OCI-LY1 (cell line): ENCODE measurements around the gene PLSCR2.

ENCODE experiments used
- H2AFZ ChIP-seq: fragments of 200-600 bp; sonication (generic), shearing (Covaris generic); 2 replicates; pipeline ENCODE4 v1.6.0; 2014; ENCODE audit warnings: antibody characterized with exemption, mild to moderate bottlenecking, low read length
- H3F3A ChIP-seq: fragments of 200-600 bp; sonication (generic), shearing (Covaris generic); 2 replicates; pipeline ENCODE4 v1.6.0; 2014; ENCODE audit warnings: mild to moderate bottlenecking, antibody characterized with exemption, low read length, moderate library complexity; ENCODE audit not compliant: insufficient read depth
- H3K27ac ChIP-seq: fragments of 200-600 bp; sonication (generic); 2 replicates; pipeline ENCODE4 v1.5.1; 2014; ENCODE audit warnings: low read length, mixed run types, mild to moderate bottlenecking, low read depth; ENCODE audit not compliant: poor library complexity, severe bottlenecking
- H3K27me3 ChIP-seq: fragments of 200-600 bp; sonication (generic); 2 replicates; pipeline ENCODE4 v1.6.0; 2014; ENCODE audit warnings: antibody characterized with exemption, mild to moderate bottlenecking, low read length, moderate library complexity; ENCODE audit not compliant: insufficient read depth
- H3K36me3 ChIP-seq: fragments of 200-600 bp; sonication (generic); 2 replicates; pipeline ENCODE4 v1.6.1; 2014; ENCODE audit warnings: mild to moderate bottlenecking, antibody characterized with exemption, low read length, moderate library complexity, mixed read lengths; ENCODE audit not compliant: insufficient read depth
- H3K4me1 ChIP-seq: fragments of 200-600 bp; sonication (generic); 2 replicates; pipeline ENCODE4 v1.5.1; 2014; ENCODE audit warnings: mild to moderate bottlenecking, low read length, moderate library complexity; ENCODE audit not compliant: insufficient read depth, severe bottlenecking
- H3K4me2 ChIP-seq: fragments of 200-600 bp; sonication (generic), shearing (Covaris generic); 2 replicates; pipeline ENCODE4 v1.6.1; 2014; ENCODE audit warnings: low read length
- H3K4me3 ChIP-seq: fragments of 200-600 bp; sonication (generic); 2 replicates; pipeline ENCODE4 v1.5.1; 2014; ENCODE audit warnings: low read length, low read depth, mild to moderate bottlenecking, mixed read lengths; ENCODE audit not compliant: poor library complexity, severe bottlenecking
- H3K79me2 ChIP-seq: fragments of 200-600 bp; shearing (Covaris generic); 2 replicates; pipeline ENCODE4 v1.6.1; 2016; ENCODE audit warnings: mixed run types, low read length, mixed read lengths; ENCODE audit not compliant: insufficient read depth
- H3K9ac ChIP-seq: fragments of 200-600 bp; sonication (generic), shearing (Covaris generic); 2 replicates; pipeline ENCODE4 v1.6.1; 2014; ENCODE audit warnings: mild to moderate bottlenecking, low read length, mixed read lengths
- H3K9me2 ChIP-seq: fragments of 200-600 bp; sonication (generic), shearing (Covaris generic); 2 replicates; pipeline ENCODE4 v1.6.1; 2014; ENCODE audit warnings: low read depth, mild to moderate bottlenecking, low read length, mixed read lengths
- H3K9me3 ChIP-seq: fragments of 200-600 bp; shearing (Covaris generic); 2 replicates; pipeline ENCODE4 v1.6.1; 2014; ENCODE audit warnings: low read length, mixed read lengths
- H4K20me1 ChIP-seq: fragments of 200-600 bp; sonication (generic), shearing (Covaris generic); 2 replicates; pipeline ENCODE4 v1.6.0; 2016; ENCODE audit warnings: mild to moderate bottlenecking, low read length; ENCODE audit not compliant: insufficient read depth
- CTCF ChIP-seq: fragments of 200-600 bp; sonication (generic), shearing (Covaris generic); IDR thresholded peaks from 2 replicates; pipeline ENCODE4 v1.5.1; 2017; ENCODE audit warnings: mild to moderate bottlenecking, antibody characterized with exemption, low read length, moderate library complexity, mixed read lengths
- EZH2 ChIP-seq: fragments of 200-600 bp; sonication (generic), shearing (Covaris generic); IDR thresholded peaks from 2 replicates; pipeline ENCODE4 v1.8.0; 2017; ENCODE audit warnings: borderline replicate concordance, mixed run types, mild to moderate bottlenecking, antibody characterized with exemption, low read length, moderate library complexity, mixed read lengths

The PLSCR2 gene

DNA sequence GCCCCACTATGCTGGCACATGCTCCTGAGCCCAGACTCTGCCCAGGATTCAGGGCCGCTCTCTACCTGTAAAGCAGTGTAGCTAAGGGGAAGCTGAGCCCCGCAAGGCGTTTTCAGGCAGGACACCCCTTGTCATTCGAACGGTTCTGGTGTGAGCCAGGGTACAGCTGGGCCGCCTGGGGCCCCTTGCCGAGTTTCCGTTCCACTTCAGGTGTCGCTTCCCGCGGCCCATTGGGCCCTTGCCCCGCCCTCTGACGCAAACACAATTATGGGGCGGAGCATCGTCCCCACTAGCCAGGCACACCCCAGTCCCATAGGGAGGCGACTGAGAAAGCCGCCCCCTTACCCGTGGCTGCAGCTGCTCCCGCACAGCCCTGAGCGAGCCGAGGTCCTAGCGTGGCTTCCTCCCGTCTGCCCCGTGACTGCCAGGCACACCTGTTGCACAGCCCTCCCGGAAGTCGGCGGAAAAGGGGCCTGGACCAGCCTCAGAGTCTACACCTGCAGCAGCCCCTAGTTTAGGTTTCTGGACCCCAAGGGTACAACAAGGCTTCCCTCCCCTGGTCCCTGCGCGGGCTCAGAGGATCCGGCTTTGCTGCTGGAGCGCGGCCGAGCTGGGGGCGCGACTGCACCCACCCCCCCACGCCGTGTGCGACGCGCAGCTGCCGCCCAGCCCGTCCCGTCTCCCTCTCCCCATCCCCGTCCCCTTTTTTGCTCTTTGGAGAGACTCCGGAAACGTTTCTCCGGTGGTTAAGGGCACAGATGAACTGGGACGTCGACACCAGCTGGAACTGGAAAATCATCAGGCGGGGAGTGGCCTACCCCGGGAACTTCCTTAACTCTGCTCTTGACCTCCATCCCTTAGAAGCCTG is at the start of gene PLSCR2:
Gene PLSCR2, minus strand, starts transcription at position 412 of the 868 bp plus-strand sequence. CDS start 9,657 bp downstream, outside the sequence.
- H3K9ac ChIP-seq = peak within 1 kb of the TSS; percentile 68
- H3K9me2 ChIP-seq = no peaks in the 10 kb centered on the region
- no peak for TF ChIP-seq CTCF
- TF ChIP-seq EZH2 = no peak
- peaks cover 21% of the 10 kb centered on the region for H3K4me1 ChIP-seq
- H3K36me3 ChIP-seq = no peaks in the 10 kb centered on the region
- H4K20me1 ChIP-seq = no peaks in the 10 kb centered on the region
- H2AFZ ChIP-seq = peak within 1 kb of the TSS; percentile 90
- no peaks in the 10 kb centered on the region for H3K79me2 ChIP-seq
- H3K4me3 ChIP-seq = peak within 1 kb of the TSS; percentile 65
- H3K27ac ChIP-seq = peak within 1 kb of the TSS; percentile 53
- no peaks in the 10 kb centered on the region for H3K9me3 ChIP-seq
- H3F3A ChIP-seq = 0 out of 2 replicates have a peak, but pooled peaks cover 3% of the 10 kb centered on the region
- no peaks in the 10 kb centered on the region for H3K27me3 ChIP-seq
- H3K4me2 ChIP-seq = peak within 1 kb of the TSS; percentile 76

DNA sequence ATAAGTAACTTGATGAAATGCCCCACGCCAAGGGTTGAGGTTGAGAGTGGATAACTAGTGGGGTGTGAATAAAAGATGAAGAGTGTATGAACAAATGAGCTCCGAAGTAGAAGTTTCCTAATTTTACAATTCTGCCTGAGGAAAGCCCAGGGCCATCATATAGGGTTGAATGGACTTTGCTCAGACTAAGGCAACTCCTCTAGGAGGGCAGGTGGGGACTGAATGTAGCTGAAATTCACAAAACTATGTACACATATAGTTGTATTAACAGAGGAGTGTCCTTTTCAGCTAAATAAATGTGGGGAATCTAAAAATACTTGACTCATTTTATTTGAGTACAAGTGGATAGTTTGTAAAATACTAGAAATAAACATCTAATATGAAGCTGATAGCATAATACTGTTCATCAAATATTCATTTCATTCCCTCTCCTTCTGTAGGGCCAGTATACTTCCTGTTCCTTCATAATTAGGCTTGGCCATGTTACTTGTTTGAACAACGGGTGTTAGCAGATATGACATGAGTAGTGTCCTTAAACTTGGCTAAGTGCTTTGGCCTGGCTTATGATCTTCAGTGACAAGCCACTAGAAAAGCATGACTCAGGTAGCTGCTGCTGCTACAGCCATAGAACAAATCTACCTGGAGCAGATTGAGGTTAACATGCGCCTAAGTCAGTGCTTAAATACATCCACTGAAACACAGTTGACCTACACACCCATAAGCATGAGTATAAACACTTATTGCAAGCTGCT is 48.5 kb upstream of the PLSCR2 start:
- no peaks in the 10 kb centered on the region for H3K9me3 ChIP-seq
- no peak overlapping the region for H3K4me2 ChIP-seq
- no peaks in the 10 kb centered on the region for H3K79me2 ChIP-seq
- H3K27ac ChIP-seq = no peak overlapping the region
- no peaks in the 10 kb centered on the region for H3K9me2 ChIP-seq
- H3K4me3 ChIP-seq = no peak overlapping the region
- TF ChIP-seq EZH2 (no peak), CTCF (no peak)
- H3K27me3 ChIP-seq = no peaks in the 10 kb centered on the region
- no peak overlapping the region for H3K9ac ChIP-seq
- H4K20me1 ChIP-seq = no peaks in the 10 kb centered on the region
- peaks cover 7% of the 10 kb centered on the region; the same call in 1 of the 2 replicates for H3K36me3 ChIP-seq
- no peaks in the 10 kb centered on the region for H3K4me1 ChIP-seq
- H2AFZ ChIP-seq = no peak overlapping the region
- H3F3A ChIP-seq = no peaks in the 10 kb centered on the region

- Histone ChIP-seq H2AFZ (no peak overlapping the region), H3K4me1 (no peaks in the 10 kb centered on the region), H3K79me2 (no peaks in the 10 kb centered on the region), H3F3A (no peaks in the 10 kb centered on the region), H3K36me3 (no peaks in the 10 kb centered on the region), H3K27ac (no peak overlapping the region), H3K4me3 (no peak overlapping the region), H3K9ac (no peak overlapping the region), H3K9me3 (no peaks in the 10 kb centered on the region), H3K9me2 (no peaks in the 10 kb centered on the region), H4K20me1 (no peaks in the 10 kb centered on the region), H3K27me3 (no peaks in the 10 kb centered on the region), H3K4me2 (no peak overlapping the region)
- TF ChIP-seq EZH2 = no peak
- no peak for TF ChIP-seq CTCF
Observed at GRCh38 chr3:146513386-146514051, 44.2 kb upstream of the PLSCR2 start.
